GM18511 (cell line): ENCODE measurements around the gene ZFYVE26.
"Not testable (repeated sequence)": the region's sequence is repeated elsewhere in the genome, so short reads cannot be mapped to it uniquely, and the experiment has no call there.

Experiments
- ATAC-seq: cut with Tn5 transposase; IDR thresholded peaks from one replicate; pipeline ENCODE4 v1.9.1; 2021; ENCODE audit warnings: mild to moderate bottlenecking, moderate library complexity; ENCODE audit not compliant: unreplicated experiment

ZFYVE26 gene

GRCh38 chr14:67717048-67717447, 99.3 kb downstream of the ZFYVE26 start:
- no peak for ATAC-seq

- no peak for ATAC-seq
These were observed 106.2 kb downstream of the ZFYVE26 start for GRCh38 chr14:67710209-67710608.

DNA sequence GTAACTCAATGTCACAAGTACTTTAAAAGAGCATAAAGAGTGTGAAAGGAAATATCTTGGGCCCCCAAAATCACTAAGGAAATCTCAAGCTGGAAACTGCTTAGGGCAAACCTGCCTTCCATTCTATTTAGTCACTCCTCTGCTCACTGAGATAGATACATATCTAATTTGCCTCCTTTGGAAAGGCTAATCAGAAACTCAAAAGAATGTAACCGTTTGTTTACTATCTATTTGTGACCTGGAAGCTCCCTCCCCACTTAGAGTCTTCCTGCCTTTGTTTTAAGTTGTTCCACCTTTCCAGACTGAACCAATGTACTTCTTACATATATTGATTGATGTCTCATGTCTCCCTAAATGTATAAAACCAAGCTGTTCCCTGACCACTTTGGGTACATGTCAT, 106.6 kb downstream of the ZFYVE26 start:
- ATAC-seq = not testable (repeated sequence)

DNA sequence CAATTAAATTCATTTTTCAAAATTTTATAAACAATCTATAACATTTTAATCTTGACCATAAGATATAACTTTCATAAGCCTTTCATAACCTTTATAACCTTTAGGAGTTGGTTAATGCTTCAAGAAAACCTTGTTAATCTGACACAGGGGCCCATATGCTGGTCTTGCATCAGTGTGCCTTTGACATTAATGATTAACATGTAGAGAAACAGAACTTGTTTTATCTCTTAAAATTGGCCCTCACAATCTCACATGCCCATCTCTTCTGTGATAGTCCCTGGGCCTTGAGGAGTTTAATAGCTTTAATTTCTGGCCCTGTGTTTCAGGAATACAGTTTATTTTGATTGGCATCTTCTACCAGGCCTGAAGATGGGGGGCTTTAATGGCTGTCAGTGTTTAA, 107.0 kb downstream of the ZFYVE26 start:
- not testable (repeated sequence) for ATAC-seq

DNA sequence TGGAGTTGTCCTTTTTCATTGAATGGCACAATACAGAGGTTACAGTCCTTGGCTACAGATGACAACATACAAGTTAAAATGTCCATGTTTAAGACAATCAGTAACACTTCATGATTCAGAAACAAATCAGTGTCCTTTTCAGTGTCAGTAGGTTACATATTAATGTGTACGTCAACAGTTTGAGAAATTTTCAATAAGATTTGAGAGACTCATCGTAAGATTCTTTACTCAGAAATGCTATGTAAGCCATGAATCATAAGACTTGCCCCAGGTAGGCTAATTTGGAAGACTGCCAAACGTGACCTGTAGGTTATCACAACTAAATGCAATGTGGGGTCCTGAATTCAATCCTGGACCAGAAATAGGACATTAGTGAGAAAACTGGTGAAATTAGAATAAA, 111.2 kb downstream of the ZFYVE26 start:
- no peak for ATAC-seq

GRCh38 chr14:67704484-67705089, 111.8 kb downstream of the ZFYVE26 start:
- ATAC-seq = peak; percentile 45

GRCh38 chr14:67703997-67704396, 112.4 kb downstream of the ZFYVE26 start:
- ATAC-seq = no peak

DNA sequence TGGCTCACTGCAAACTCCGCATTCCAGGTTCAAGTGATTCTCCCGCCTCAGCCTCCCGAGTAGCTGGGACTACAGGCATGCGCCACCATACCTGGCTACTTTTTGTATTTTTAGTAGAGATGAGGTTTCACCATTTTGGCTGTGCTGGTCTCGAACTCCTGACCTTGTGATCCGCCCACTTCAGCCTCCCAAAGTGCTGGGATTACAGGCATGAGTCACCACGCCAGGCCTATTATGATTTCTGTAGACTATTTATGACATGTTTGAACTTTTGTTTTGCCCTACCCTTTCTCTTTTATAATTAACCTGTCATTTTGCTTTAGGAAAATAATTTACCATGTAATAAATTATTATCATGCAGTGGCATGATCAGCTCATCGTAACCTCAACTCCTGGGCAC, 114.9 kb downstream of the ZFYVE26 start, which contains the start of gene RDH12:
Gene RDH12 (plus strand): TSS at position 395 of the 400 bp plus-strand sequence. CDS start 20,757 bp downstream, outside the sequence.
- not testable (repeated sequence) for ATAC-seq

DNA sequence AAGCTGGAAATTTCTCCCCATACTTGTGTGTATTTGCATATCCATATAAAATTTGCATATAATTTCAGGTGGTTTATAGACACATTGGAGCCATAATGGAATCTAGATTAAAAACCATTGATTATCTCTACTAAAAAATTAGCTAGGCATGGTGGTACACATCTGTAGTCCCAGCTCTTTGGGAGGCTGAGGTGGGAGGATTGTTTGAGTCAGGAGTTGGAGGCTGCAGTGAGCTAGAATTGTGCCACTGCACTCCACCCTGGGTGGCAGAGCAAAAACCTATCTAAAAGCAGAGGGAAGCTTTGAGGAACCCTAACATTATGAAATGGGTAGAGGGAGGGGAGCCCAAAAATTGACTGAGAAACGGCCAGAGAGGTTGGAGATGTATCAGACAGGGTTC, 118.2 kb downstream of the ZFYVE26 start:
- ATAC-seq = no peak

DNA sequence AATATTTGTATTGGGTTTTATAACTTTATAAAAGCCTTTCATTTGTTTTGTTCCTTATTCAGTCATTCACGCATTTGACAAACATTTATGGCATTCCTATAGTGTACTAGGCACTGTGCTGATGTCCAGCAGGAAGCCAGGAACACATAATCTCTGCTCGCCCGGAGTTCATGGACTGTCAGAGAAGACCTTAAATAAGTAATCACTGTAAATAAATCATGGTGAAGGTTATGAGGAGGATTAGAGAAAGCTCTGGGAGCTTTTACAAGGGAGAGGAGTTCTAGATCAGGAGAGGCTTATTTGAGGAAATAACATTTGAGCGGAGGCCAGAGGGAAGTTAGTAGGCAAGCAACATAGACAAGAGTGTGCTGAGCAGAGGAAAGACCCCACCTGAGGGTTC, 119.4 kb downstream of the ZFYVE26 start:
- ATAC-seq = no peak
